ENCODE data around the gene AGBL1.

The AGBL1 gene

DNA sequence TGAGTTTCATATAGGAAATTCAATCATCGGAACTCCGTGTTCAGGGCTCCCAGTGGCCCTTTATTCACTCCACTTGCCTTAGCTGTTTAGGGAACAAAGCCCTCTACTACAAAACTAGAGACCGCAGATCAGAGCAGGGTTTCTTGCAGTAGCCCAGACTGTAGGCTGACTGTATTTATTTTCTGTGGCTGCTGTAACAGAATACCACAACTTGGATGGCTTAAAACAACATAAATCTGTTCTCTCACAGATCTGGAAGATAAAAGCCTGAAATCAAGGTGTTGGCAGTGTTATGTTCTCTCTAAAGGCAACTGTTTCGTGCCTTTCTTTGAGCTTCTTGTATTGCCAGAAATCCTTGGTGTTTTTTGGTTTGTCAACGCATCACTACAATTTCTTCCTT lies 479.0 kb downstream of the AGBL1 start:
- POLR2A ChIA-PET: no interaction called here
- TF ChIP-seq, protein P1, sequence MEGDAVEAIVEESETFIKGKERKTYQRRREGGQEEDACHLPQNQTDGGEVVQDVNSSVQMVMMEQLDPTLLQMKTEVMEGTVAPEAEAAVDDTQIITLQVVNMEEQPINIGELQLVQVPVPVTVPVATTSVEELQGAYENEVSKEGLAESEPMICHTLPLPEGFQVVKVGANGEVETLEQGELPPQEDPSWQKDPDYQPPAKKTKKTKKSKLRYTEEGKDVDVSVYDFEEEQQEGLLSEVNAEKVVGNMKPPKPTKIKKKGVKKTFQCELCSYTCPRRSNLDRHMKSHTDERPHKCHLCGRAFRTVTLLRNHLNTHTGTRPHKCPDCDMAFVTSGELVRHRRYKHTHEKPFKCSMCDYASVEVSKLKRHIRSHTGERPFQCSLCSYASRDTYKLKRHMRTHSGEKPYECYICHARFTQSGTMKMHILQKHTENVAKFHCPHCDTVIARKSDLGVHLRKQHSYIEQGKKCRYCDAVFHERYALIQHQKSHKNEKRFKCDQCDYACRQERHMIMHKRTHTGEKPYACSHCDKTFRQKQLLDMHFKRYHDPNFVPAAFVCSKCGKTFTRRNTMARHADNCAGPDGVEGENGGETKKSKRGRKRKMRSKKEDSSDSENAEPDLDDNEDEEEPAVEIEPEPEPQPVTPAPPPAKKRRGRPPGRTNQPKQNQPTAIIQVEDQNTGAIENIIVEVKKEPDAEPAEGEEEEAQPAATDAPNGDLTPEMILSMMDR (IDR thresholded peaks at IDR 0.05; ENCODE audit: control extremely low read depth, extremely low read depth, low read depth, missing control alignments): no peak
- no peak for DNase-seq (ENCODE audit: extremely low spot score)
- CTCF ChIA-PET: interaction anchor here (1.1 kb wide), 1 partner anchor 10 kb away, joined by 3 read pairs; no protein-coding TSS in a partner anchor

DNA sequence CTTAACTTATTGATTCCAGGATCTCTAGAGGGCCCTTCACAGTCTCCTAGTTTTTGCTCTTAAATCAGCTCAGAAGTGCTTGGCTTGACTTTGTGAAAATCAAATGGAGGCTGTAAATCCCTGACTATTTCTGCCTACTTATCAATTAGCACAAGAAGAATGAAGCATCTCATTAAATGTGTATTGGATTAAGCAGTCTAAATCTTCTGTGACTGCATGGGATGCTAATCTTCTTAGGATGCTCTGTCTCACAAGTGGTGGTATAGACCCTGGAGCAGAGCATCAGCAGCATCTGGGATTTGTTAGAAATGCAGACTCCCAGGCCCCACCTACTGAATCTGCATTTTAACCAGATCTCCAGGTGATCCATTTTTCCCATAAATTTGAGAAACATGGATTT lies 488.7 kb downstream of the AGBL1 start:
- ChIA-PET POLR2A (no interaction called here), CTCF (interaction anchor here (1.4 kb wide), 1 partner anchor 9 kb away, joined by 3 read pairs; no protein-coding TSS in a partner anchor)
- TF ChIP-seq, protein P1 (IDR thresholded peaks at IDR 0.05; ENCODE audit: control extremely low read depth, extremely low read depth, low read depth, missing control alignments): no peak
- no peak for DNase-seq (ENCODE audit: extremely low spot score)

DNA sequence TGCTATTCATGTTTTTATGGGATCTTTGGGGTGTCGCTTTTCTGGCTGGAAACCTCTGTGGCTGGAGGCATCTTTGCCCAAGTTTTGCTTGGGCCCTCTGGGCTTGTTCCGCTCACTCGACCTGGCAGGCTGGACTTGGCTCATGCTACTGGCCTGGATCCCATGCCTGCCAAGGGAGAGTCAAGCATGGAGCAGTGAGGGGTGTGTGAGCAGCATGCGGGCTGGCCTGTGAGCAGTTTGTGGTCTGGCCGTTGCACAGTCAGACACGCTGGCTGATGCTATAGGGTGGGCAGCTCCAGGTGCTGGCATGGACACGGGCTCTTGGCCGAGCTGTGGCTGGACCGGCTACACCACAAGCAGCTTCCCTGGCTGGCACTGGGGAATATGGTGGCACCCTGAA lies 491.1 kb downstream of the AGBL1 start:
- CTCF ChIA-PET: no interaction called here
- no peak for DNase-seq (ENCODE audit: extremely low spot score)
- TF ChIP-seq, protein P1 (IDR thresholded peaks at IDR 0.05; ENCODE audit: control extremely low read depth, extremely low read depth, low read depth, missing control alignments): no peak
- POLR2A ChIA-PET: no interaction called here

DNA sequence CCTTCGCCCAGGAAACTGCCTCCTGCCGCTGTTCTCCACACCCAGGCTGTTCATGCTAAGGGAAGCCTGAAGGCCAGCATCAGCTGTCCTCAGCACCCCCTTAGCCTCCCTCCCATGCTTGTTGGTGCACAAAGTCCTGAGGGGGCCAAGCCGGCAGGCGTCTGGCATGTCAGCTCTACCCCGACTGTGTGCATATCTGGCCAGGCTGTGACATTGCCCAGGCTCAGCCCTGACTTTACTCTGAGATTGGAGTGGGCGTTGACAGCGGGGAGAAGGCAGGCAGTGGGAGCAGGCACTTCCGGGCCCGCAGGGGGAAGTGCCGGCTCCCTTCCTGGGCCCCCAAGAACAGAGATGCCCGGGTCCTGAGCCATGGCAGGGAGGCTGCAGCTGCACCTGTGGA lies 492.2 kb downstream of the AGBL1 start:
- DNase-seq (ENCODE audit: extremely low spot score): no peak
- TF ChIP-seq, protein P1 (IDR thresholded peaks at IDR 0.05; ENCODE audit: control extremely low read depth, extremely low read depth, low read depth, missing control alignments): no peak
- ChIA-PET CTCF (no interaction called here), POLR2A (no interaction called here)

DNA sequence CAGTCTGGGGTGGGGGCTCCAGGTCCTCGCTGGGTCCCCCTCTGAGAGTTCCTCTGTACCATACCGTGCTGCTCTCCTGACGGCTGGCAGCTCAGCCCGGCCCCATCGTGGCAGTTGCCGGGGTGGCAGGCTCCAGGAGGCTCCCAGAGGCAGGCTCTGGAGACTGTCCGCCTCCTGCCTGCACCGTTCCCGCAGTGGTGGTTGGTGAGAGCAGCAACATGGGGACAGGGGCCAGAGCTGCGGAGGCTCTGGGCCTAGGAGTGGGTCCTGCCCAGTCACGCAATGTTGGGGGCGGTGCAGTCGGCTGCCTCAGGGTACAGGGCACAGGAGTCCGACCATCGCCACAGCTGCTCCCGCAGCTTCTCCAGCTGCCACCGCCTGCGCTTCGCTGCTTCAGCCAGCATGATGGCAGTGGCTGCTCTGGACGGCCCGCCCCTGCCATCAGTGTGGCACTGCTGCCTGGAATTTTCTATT lies 492.7 kb downstream of the AGBL1 start:
- ChIA-PET POLR2A (no interaction called here), CTCF (no interaction called here)
- TF ChIP-seq, protein P1 (IDR thresholded peaks at IDR 0.05; ENCODE audit: control extremely low read depth, extremely low read depth, low read depth, missing control alignments): no peak
- no peak for DNase-seq (ENCODE audit: extremely low spot score)

DNA sequence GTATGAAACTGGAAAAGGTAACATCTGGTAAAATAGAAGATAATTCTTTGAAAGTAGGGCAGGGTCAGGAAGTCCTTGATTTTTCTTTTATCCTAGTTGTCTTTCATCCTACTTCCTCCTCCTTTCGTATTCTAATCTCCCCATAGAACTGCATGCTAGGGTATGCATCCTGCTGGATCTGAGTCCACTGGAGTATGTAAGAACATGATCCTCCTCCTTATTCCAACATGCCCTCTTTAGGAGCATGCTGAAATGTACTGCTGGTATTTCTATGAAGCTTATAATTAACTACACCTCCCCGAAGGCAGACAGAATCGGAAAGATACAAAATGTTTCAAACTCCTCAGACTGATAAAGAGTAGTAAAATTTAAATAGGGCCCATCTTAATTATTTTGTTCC lies 493.8 kb downstream of the AGBL1 start:
- DNase-seq (ENCODE audit: extremely low spot score): no peak
- CTCF ChIA-PET: no interaction called here
- POLR2A ChIA-PET: no interaction called here
- TF ChIP-seq, protein P1 (IDR thresholded peaks at IDR 0.05; ENCODE audit: control extremely low read depth, extremely low read depth, low read depth, missing control alignments): no peak

DNA sequence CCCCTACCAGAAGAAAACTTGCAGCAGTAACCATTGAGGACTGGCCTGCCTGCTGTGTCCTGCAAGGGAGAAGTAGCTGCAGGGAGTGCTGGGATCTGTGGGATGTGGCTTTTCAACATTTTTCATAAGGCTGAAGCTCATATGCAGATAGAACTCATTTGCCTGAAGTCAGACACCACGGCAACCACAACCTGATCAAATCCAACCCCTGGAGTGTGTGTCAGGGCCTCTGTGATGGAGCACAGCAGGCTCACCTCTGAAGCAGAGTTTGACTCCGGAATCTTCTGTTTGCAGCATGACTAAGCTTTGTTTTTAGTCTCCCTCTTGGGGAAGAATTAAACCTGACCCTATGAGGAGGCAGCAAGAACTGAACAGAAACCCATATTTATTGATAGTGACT lies 508.7 kb downstream of the AGBL1 start:
- TF ChIP-seq, protein P1 (IDR thresholded peaks at IDR 0.05; ENCODE audit: control extremely low read depth, extremely low read depth, low read depth, missing control alignments): no peak
- CTCF ChIA-PET: no interaction called here
- POLR2A ChIA-PET: no interaction called here
- DNase-seq (ENCODE audit: extremely low spot score): no peak

Measured in GM10248 (cell line).